Measurements from ENCODE around the gene ECI2.

GRCh38 chr6:4125933-4126864, 9.2 kb downstream of the ECI2 start:
- no peak for TF ChIP-seq CTCF (conservative IDR thresholded peaks at IDR 0.05; ENCODE audit: low read length)
- no peak for TF ChIP-seq EZH2phosphoT487 (IDR thresholded peaks at IDR 0.05; ENCODE audit: borderline replicate concordance)

Data from Loucy (cell line).